GM12878 (cell line): ENCODE data around the gene NPM1. TPM values are rescaled to one million over a fixed set of nuclear protein-coding genes. Genes with fewer than 3 reads are reported as not detected.

Experiments used
- DPF2 ChIP-seq: fragments of 450-650 bp; IDR thresholded peaks from 2 replicates; pipeline ENCODE4 v1.6.1; 2017; ENCODE audit warnings: mild to moderate bottlenecking
- ESRRA ChIP-seq: IDR thresholded peaks from 2 replicates; pipeline ENCODE4 v1.6.1; 2012; ENCODE audit warnings: mild to moderate bottlenecking, low read length, improper control_type of control experiment
- FOXK2 ChIP-seq: fragments of 450-650 bp; IDR thresholded peaks from 2 replicates; pipeline ENCODE4 v1.6.1; 2017; ENCODE audit warnings: mild to moderate bottlenecking, moderate library complexity
- MAX ChIP-seq: IDR thresholded peaks from 2 replicates; pipeline ENCODE4 v1.6.1; 2012; ENCODE audit warnings: low read depth, low read length, improper control_type of control experiment
- NR2C2 ChIP-seq: IDR thresholded peaks from 2 replicates; pipeline ENCODE4 v1.6.1; 2011; ENCODE audit warnings: borderline replicate concordance, low read depth; ENCODE audit not compliant: control insufficient read depth, insufficient read length
- NRF1 ChIP-seq: conservative IDR thresholded peaks from 2 replicates; pipeline ENCODE4 v1.6.1; 2011; ENCODE audit warnings: mild to moderate bottlenecking, low read depth, low read length, improper control_type of control experiment
- POLR2A ChIP-seq: IDR thresholded peaks from 2 replicates; pipeline ENCODE4 v1.6.1; 2011; ENCODE audit warnings: low read depth, mild to moderate bottlenecking, low read length
- RB1 ChIP-seq: fragments of 450-650 bp; formaldehyde crosslinking; IDR thresholded peaks from 2 replicates; pipeline ENCODE4 v1.6.1; 2017; ENCODE audit warnings: mild to moderate bottlenecking, borderline replicate concordance
- RBBP5 ChIP-seq: fragments of 200-600 bp; sonication (generic); conservative IDR thresholded peaks from 2 replicates; pipeline ENCODE4 v1.6.1; 2016
- STAT3 ChIP-seq: IDR thresholded peaks from 2 replicates; pipeline ENCODE4 v1.6.1; 2011; ENCODE audit warnings: low read depth, low read length, improper control_type of control experiment
- TAF1 ChIP-seq: IDR thresholded peaks from 2 replicates; pipeline ENCODE4 v1.6.1; 2011; ENCODE audit warnings: mild to moderate bottlenecking, low read depth, low read length, borderline replicate concordance
- WRNIP1 ChIP-seq: IDR thresholded peaks from 2 replicates; pipeline ENCODE4 v1.6.1; 2011; ENCODE audit warnings: low read depth, low read length, improper control_type of control experiment, borderline replicate concordance
- YBX1 ChIP-seq: fragments of 450-650 bp; IDR thresholded peaks from 2 replicates; pipeline ENCODE4 v1.6.1; 2016; ENCODE audit warnings: antibody characterized with exemption
- ZBTB40 ChIP-seq: fragments of 450-650 bp; IDR thresholded peaks from 2 replicates; pipeline ENCODE4 v1.6.1; 2016; ENCODE audit warnings: mild to moderate bottlenecking, moderate library complexity, borderline replicate concordance
- ZNF24 ChIP-seq: fragments of 450-650 bp; IDR thresholded peaks from 2 replicates; pipeline ENCODE4 v1.6.1; 2017; ENCODE audit warnings: antibody characterized with exemption, mild to moderate bottlenecking
- ZNF274 ChIP-seq: IDR thresholded peaks from one replicate; pipeline ENCODE4 v1.8.0; 2011; ENCODE audit not compliant: insufficient read length, insufficient read depth
- ZZZ3 ChIP-seq: IDR thresholded peaks from 2 replicates; pipeline ENCODE4 v1.6.1; 2011; ENCODE audit warnings: low read depth; ENCODE audit not compliant: control insufficient read depth, insufficient read length
- polyA plus RNA-seq, 11 experiments: library from polyadenylated mRNA; depleted of rRNA in 4 of 11; unstranded in 6 of 11; stranded (reverse) in 5 of 11; fragments of >200 nt; fragmentation: Nextera tagmentation in 4 of 11; fragmentation: Illumina TruSeq in 1 of 11; extraction: Ambion mirVana in 4 of 11; extraction: Trizol in 1 of 11; gene quantifications; 1 replicate in 1 of 11; 2 replicates in 10 of 11; pipeline versions ENCODE4 v1.2.1 to v1.2.3, GENCODE V29; 2011 to 2016; ENCODE audit warnings: inconsistent platforms in 2 of 11, missing spikeins in 2 of 11, low read depth in 1 of 11
- total RNA-seq, 4 experiments: library from RNA; depleted of rRNA in 3 of 4; stranded (reverse); fragments of >200 nt in 3 of 4; fragmentation: Illumina TruSeq in 1 of 4; extraction: Trizol in 1 of 4; gene quantifications; 2 replicates each; pipeline versions ENCODE4 v1.2.1 to v1.2.3, GENCODE V29; 2013 to 2021
- TF ChIP-seq, protein P1 (sequence below): fragments of 450-650 bp; IDR thresholded peaks from 2 replicates; pipeline ENCODE4 v1.6.1; 2016; ENCODE audit warnings: mild to moderate bottlenecking
- TF ChIP-seq, protein P2 (sequence below): IDR thresholded peaks from 2 replicates; pipeline ENCODE4 v1.6.1; 2012; ENCODE audit warnings: low read length, inconsistent platforms
- TF ChIP-seq, protein P3 (sequence below): fragments of 450-650 bp; IDR thresholded peaks from 2 replicates; pipeline ENCODE4 v1.6.1; 2017; ENCODE audit warnings: mild to moderate bottlenecking, moderate library complexity

Gene NPM1
- total and polyA plus RNA-seq, 10 of the 15 experiments (the other 5 are each of a cell fraction or from before 2014, with no cell fraction given), result 1,843 to 5,466 (median 2,866) TPM

- TF ChIP-seq ZBTB40 (no peak), TAF1 (peak; percentile 55; the same call in 1 of the 2 replicates), DPF2 (0 out of 2 replicates have a peak, but pooled peaks have one; percentile 45), ESRRA (no peak), STAT3 (no peak), ZZZ3 (no peak), WRNIP1 (peak; percentile 99), YBX1 (no peak), NRF1 (no peak), ZNF274 (no peak), FOXK2 (no peak), MAX (peak; percentile 100), RB1 (no peak), POLR2A (peak; percentile 85), NR2C2 (no peak), RBBP5 (no peak), ZNF24 (no peak)
- TF ChIP-seq, protein P1, sequence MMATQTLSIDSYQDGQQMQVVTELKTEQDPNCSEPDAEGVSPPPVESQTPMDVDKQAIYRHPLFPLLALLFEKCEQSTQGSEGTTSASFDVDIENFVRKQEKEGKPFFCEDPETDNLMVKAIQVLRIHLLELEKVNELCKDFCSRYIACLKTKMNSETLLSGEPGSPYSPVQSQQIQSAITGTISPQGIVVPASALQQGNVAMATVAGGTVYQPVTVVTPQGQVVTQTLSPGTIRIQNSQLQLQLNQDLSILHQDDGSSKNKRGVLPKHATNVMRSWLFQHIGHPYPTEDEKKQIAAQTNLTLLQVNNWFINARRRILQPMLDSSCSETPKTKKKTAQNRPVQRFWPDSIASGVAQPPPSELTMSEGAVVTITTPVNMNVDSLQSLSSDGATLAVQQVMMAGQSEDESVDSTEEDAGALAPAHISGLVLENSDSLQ, result no peak
- TF ChIP-seq, protein P2, sequence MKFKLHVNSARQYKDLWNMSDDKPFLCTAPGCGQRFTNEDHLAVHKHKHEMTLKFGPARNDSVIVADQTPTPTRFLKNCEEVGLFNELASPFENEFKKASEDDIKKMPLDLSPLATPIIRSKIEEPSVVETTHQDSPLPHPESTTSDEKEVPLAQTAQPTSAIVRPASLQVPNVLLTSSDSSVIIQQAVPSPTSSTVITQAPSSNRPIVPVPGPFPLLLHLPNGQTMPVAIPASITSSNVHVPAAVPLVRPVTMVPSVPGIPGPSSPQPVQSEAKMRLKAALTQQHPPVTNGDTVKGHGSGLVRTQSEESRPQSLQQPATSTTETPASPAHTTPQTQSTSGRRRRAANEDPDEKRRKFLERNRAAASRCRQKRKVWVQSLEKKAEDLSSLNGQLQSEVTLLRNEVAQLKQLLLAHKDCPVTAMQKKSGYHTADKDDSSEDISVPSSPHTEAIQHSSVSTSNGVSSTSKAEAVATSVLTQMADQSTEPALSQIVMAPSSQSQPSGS, result no peak
- TF ChIP-seq, protein P3, sequence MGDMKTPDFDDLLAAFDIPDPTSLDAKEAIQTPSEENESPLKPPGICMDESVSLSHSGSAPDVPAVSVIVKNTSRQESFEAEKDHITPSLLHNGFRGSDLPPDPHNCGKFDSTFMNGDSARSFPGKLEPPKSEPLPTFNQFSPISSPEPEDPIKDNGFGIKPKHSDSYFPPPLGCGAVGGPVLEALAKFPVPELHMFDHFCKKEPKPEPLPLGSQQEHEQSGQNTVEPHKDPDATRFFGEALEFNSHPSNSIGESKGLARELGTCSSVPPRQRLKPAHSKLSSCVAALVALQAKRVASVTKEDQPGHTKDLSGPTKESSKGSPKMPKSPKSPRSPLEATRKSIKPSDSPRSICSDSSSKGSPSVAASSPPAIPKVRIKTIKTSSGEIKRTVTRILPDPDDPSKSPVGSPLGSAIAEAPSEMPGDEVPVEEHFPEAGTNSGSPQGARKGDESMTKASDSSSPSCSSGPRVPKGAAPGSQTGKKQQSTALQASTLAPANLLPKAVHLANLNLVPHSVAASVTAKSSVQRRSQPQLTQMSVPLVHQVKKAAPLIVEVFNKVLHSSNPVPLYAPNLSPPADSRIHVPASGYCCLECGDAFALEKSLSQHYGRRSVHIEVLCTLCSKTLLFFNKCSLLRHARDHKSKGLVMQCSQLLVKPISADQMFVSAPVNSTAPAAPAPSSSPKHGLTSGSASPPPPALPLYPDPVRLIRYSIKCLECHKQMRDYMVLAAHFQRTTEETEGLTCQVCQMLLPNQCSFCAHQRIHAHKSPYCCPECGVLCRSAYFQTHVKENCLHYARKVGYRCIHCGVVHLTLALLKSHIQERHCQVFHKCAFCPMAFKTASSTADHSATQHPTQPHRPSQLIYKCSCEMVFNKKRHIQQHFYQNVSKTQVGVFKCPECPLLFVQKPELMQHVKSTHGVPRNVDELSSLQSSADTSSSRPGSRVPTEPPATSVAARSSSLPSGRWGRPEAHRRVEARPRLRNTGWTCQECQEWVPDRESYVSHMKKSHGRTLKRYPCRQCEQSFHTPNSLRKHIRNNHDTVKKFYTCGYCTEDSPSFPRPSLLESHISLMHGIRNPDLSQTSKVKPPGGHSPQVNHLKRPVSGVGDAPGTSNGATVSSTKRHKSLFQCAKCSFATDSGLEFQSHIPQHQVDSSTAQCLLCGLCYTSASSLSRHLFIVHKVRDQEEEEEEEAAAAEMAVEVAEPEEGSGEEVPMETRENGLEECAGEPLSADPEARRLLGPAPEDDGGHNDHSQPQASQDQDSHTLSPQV, result no peak
These were observed 544 bp downstream of the NPM1 start (continued) for GRCh38 chr5:171387970-171388815.
